ENCODE measurements around the gene SSRP1.

SSRP1 gene

DNA sequence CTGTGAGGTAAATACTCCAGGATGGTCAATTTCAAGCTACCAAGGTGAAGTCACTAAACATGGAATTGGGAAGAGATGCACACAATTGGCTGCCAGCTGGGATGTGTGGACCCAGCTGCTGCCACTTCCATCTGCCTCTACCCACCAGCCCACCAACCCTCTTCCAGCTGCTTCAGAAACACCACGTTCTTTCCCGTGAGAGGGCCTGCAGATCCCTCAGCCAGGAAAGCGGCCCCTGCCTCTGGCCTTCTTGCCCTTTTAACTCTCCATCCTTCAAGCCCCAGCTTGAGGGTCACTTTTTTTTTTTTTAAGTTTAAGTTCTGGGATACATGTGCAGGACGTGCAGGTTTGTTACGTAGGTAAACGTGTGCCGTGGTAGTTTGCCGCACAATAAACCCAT is 25.3 kb upstream of the SSRP1 start (continued):
- no peak for TF ChIP-seq ZSCAN5A (tag by site-specific recombination; IDR thresholded peaks at IDR 0.05)
- TF ChIP-seq, protein P1, sequence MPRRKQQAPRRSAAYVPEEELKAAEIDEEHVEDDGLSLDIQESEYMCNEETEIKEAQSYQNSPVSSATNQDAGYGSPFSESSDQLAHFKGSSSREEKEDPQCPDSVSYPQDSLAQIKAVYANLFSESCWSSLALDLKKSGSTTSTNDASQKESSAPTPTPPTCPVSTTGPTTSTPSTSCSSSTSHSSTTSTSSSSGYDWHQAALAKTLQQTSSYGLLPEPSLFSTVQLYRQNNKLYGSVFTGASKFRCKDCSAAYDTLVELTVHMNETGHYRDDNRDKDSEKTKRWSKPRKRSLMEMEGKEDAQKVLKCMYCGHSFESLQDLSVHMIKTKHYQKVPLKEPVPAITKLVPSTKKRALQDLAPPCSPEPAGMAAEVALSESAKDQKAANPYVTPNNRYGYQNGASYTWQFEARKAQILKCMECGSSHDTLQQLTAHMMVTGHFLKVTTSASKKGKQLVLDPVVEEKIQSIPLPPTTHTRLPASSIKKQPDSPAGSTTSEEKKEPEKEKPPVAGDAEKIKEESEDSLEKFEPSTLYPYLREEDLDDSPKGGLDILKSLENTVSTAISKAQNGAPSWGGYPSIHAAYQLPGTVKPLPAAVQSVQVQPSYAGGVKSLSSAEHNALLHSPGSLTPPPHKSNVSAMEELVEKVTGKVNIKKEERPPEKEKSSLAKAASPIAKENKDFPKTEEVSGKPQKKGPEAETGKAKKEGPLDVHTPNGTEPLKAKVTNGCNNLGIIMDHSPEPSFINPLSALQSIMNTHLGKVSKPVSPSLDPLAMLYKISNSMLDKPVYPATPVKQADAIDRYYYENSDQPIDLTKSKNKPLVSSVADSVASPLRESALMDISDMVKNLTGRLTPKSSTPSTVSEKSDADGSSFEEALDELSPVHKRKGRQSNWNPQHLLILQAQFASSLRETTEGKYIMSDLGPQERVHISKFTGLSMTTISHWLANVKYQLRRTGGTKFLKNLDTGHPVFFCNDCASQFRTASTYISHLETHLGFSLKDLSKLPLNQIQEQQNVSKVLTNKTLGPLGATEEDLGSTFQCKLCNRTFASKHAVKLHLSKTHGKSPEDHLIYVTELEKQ (tag by site-specific recombination; IDR thresholded peaks at IDR 0.05; ENCODE audit: borderline replicate concordance): no peak

DNA sequence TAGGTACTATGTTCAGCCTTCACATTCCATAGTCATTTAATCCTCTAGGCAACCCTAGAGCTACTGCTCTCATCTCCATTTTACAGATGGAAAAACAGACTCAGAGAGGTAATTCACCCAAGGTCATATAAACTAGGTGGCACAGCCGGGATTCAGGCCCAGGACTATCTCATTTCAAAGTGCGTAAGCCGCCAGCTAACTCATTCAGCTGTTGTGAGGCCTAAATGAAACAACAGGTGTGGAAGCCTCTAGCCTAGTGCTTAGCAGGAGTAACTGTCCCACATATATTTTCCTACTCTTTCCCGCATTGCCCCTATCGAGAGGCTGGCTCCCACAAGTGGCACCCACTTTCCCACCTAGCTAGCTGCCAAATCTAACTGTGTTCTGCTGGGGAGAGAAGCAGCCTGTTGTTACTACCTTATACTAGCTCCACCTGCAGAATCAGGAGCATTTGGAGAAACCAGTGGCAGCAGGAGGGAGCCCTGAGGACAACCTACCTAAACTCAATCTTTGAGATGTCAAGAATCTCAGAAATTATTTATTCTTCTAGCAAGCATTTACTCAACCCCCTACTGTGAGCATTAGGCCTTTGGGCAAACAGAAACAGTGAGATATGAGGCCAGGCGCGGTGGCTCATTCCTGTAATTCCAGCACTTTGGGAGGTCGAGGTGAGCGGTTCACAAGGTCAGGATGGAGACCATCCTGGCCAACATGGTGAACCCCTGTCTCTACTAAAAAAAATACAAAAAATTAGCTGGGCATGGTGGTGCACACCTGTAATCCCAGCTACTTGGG is 24.4 kb upstream of the SSRP1 start:
- ChIA-PET POLR2A (interaction anchor here (0.5 to 0.9 kb wide), 2 partner anchors 24 to 317 kb away, joined by 4 to 6 read pairs; partner anchors contain the start of gene SSRP1), CTCF (interaction anchor here (0.6 to 3.1 kb wide), 7 partner anchors 8 to 166 kb away, joined by 3 to 10 read pairs (median 3); no protein-coding TSS in a partner anchor)
- Histone ChIP-seq H3K9me3 (ENCODE audit: control insufficient read depth, insufficient read depth, low read depth, low read length) (no peaks in the 10 kb centered on the region), H3K27ac (ENCODE audit: extremely low read depth, low read depth, low read length) (no peak overlapping the region), H3K4me3 (ENCODE audit: low read depth, low read length) (no peak overlapping the region), H3K4me1 (ENCODE audit: control insufficient read depth, insufficient read depth, low read length) (no peaks in the 10 kb centered on the region), H3K36me3 (ENCODE audit: control insufficient read depth in 2 of 2, insufficient read depth in 1 of 2, low read length in 2 of 2) (no peaks in the 10 kb centered on the region)
- no peak for TF ChIP-seq ZNF175 (tag by site-specific recombination; IDR thresholded peaks at IDR 0.05)
- 0 out of 2 replicates have a peak, but pooled peaks have one; percentile 22 for TF ChIP-seq MEIS1 (CRISPR knock-in tag; IDR thresholded peaks at IDR 0.05; ENCODE audit: borderline replicate concordance)
- TF ChIP-seq GLIS1 (tag by site-specific recombination; IDR thresholded peaks at IDR 0.05): peak; percentile 77
- TF ChIP-seq SCRT2 (tag by site-specific recombination; IDR thresholded peaks at IDR 0.05): peak; percentile 68
- TF ChIP-seq ZIC2 (tag by site-specific recombination; IDR thresholded peaks at IDR 0.05): peak; percentile 46

DNA sequence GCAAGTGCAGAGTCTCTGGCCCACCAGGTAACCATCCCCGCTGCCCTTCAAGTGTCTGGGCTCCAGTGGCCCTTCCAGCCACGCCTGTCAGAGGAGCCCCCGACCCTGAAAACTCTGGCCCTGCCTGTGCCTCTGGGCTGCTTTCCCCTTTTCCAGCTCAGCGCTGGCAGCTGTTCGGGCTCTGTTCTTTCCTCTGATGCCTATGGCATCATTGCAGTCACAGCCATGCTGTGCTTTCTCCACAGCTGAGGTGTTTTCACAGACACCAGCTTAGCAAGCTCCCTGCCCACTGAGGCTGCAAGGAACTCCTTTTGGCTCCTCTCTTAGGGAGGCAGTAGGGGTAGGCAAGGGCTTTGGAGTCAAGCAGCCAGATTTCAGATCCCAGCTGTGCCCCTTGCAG is 23.7 kb upstream of the SSRP1 start:
- H3K36me3 ChIP-seq (ENCODE audit: control insufficient read depth in 2 of 2, insufficient read depth in 1 of 2, low read length in 2 of 2): no peaks in the 10 kb centered on the region
- POLR2A ChIA-PET: interaction anchor here (0.5 to 0.9 kb wide), 2 partner anchors 24 to 31 kb away, joined by 3 to 4 read pairs; partner anchors contain the start of gene SSRP1
- H3K27ac ChIP-seq (ENCODE audit: extremely low read depth, low read depth, low read length): no peak overlapping the region
- no peaks in the 10 kb centered on the region for H3K4me1 ChIP-seq (ENCODE audit: control insufficient read depth, insufficient read depth, low read length)
- no peaks in the 10 kb centered on the region for H3K9me3 ChIP-seq (ENCODE audit: control insufficient read depth, insufficient read depth, low read depth, low read length)
- no peak overlapping the region for H3K4me3 ChIP-seq (ENCODE audit: low read depth, low read length)
- CTCF ChIA-PET: interaction anchor here (1.0 to 3.1 kb wide), 3 partner anchors 9 to 99 kb away, joined by 3 to 10 read pairs (median 8); no protein-coding TSS in a partner anchor
- TF ChIP-seq ZBTB10 (tag by site-specific recombination; IDR thresholded peaks at IDR 0.05) (no peak), SETDB1 (IDR thresholded peaks at IDR 0.05; ENCODE audit: insufficient read length, low read length) (no peak), KLF17 (tag by site-specific recombination; IDR thresholded peaks at IDR 0.05) (no peak), KLF1 (tag by site-specific recombination; IDR thresholded peaks at IDR 0.05) (no peak), ZNF311 (tag by site-specific recombination; IDR thresholded peaks at IDR 0.05; ENCODE audit: borderline replicate concordance) (no peak), ZNF660 (tag by site-specific recombination; IDR thresholded peaks at IDR 0.05) (no peak), ZNF580 (tag by site-specific recombination; IDR thresholded peaks at IDR 0.05) (no peak)
- TF ChIP-seq, protein P2, sequence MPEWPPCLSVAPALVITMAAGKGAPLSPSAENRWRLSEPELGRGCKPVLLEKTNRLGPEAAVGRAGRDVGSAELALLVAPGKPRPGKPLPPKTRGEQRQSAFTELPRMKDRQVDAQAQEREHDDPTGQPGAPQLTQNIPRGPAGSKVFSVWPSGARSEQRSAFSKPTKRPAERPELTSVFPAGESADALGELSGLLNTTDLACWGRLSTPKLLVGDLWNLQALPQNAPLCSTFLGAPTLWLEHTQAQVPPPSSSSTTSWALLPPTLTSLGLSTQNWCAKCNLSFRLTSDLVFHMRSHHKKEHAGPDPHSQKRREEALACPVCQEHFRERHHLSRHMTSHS (tag by site-specific recombination; IDR thresholded peaks at IDR 0.05): no peak
- TF ChIP-seq, protein P3, sequence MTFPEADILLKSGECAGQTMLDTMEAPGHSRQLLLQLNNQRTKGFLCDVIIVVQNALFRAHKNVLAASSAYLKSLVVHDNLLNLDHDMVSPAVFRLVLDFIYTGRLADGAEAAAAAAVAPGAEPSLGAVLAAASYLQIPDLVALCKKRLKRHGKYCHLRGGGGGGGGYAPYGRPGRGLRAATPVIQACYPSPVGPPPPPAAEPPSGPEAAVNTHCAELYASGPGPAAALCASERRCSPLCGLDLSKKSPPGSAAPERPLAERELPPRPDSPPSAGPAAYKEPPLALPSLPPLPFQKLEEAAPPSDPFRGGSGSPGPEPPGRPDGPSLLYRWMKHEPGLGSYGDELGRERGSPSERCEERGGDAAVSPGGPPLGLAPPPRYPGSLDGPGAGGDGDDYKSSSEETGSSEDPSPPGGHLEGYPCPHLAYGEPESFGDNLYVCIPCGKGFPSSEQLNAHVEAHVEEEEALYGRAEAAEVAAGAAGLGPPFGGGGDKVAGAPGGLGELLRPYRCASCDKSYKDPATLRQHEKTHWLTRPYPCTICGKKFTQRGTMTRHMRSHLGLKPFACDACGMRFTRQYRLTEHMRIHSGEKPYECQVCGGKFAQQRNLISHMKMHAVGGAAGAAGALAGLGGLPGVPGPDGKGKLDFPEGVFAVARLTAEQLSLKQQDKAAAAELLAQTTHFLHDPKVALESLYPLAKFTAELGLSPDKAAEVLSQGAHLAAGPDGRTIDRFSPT (tag by site-specific recombination; IDR thresholded peaks at IDR 0.05): no peak

Measured in HEK293 (cell line).